Measurements from ENCODE around the gene ZFP57.

DNA sequence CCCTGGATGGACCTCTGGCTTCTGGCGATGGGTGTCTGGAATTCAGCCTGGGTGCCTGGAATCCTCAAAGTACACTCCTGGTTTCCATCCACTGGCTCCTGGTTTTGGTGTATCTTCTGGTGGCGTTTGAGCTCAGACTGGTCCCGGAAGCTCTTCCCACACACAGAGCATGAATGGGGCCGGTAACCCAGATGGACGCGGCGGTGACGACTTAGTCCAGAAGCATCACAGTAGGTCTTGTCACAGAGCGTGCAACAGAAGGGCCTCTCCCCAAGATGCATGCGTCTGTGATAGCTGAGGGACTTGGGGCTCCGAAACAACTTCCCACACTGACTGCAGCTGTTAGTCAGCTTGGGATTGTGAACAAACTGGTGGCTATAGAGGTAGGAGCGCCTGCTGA is 7.8 kb downstream of the ZFP57 start:
- TF ChIP-seq POLR2A (IDR thresholded peaks at IDR 0.05), result no peak
- TF ChIP-seq, protein P1, sequence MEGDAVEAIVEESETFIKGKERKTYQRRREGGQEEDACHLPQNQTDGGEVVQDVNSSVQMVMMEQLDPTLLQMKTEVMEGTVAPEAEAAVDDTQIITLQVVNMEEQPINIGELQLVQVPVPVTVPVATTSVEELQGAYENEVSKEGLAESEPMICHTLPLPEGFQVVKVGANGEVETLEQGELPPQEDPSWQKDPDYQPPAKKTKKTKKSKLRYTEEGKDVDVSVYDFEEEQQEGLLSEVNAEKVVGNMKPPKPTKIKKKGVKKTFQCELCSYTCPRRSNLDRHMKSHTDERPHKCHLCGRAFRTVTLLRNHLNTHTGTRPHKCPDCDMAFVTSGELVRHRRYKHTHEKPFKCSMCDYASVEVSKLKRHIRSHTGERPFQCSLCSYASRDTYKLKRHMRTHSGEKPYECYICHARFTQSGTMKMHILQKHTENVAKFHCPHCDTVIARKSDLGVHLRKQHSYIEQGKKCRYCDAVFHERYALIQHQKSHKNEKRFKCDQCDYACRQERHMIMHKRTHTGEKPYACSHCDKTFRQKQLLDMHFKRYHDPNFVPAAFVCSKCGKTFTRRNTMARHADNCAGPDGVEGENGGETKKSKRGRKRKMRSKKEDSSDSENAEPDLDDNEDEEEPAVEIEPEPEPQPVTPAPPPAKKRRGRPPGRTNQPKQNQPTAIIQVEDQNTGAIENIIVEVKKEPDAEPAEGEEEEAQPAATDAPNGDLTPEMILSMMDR (IDR thresholded peaks at IDR 0.05), result no peak

Measured in tibial nerve (tissue), 3 donors.